Activated CD4-positive, alpha-beta T cell treated with anti-CD3 and anti-CD28 coated beads for 1 hour (primary cell): ENCODE measurements around the gene IKZF1.

ENCODE experiments used
- DNase-seq: peaks from one replicate; pipeline ENCODE4 v3.0.0-alpha.2; 2020

The IKZF1 gene

GRCh38 chr7:50284296-50284695, 20.2 kb upstream of the IKZF1 start:
- DNase-seq: no peak

DNA sequence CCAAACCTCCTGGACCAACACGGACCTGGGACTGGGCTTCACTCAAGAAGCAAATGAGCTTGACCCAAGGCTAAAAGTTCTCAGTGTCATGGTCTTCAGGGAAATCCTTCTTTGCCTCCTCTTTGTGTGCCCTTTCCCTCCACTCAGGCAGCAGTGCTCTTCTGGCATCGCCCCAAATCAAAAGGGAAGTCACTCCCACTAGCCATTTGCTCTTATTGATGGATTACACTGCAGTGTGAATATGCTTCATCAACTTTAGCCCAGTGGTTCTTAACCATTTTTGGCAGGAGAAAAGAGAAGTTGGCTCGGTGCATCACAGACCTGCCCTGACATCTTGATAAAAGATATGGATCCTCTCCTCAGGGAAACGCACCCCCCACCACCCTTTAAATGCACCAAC, 19.2 kb upstream of the IKZF1 start:
- no peak for DNase-seq

GRCh38 chr7:50287129-50287528, 17.4 kb upstream of the IKZF1 start:
- DNase-seq: no peak

DNA sequence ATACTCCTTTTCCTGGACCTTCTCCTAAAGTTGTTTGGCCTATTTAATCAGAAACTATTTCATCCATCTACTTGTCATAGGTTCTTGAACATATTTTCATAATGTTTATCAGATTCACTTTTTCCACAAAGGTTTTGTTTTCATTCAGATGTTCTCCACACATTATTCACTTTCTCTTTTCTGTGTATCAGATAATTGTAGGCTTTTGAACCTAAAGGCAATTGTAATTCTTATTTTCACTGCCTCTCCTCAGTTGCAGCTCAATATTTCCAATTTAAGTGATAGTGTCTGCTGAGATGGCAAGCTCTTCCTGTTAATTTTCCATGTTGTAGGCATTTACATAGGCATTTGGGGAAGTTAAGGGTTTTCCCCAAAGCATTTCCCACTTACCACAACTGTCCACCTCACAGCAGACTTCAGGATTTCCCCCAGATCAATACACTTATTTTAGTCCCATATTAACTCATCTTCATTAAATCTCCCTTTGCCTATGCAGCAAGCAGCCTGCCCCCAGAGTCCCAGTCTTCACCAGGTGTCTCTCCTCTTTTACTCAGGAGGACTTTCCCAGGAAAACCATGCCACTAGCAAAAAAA, 12.3 kb upstream of the IKZF1 start:
- DNase-seq: no peak

DNA sequence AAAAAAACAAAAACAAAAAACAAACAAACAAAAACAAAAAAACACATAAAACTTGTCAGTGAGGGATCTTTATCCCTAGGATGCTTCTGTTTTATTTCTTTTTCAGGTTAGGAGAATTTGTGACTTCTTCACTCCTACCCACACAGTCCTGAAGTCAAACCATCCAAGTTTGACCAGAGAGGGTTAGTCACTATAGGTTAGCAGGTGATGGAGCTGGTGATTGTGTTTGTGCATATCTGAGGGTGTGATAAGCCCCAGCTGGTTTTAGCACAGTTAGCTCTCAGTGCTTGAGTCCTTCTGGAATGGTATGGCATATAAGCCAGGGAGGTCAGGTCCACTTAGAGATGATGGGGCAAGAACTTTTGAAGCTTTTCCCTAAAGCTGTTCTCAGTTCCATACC, 11.8 kb upstream of the IKZF1 start:
- DNase-seq: no peak

- no peak for DNase-seq
Measured at GRCh38 chr7:50293509-50294179, 10.9 kb upstream of the IKZF1 start.

DNA sequence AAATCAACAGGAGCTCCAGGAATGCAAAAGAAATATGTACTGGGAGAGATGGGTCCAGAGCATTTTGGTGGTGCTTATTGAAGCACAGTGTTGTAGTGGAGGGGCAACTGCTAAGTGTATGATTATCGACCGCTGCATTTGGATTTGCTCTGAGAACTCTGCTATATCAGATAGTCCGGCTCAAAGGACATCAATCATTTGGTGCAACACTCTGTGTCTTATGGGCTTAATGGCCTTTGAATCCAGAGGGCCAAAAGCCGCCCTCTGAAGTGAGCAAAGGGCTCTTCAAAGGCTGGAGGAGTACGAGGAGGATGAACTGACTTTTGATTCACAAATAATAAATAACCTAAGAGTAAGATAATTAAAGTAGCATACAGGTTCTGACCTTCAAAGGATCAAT, 9.4 kb upstream of the IKZF1 start:
- no peak for DNase-seq

GRCh38 chr7:50296799-50297198, 7.7 kb upstream of the IKZF1 start:
- DNase-seq: no peak

DNA sequence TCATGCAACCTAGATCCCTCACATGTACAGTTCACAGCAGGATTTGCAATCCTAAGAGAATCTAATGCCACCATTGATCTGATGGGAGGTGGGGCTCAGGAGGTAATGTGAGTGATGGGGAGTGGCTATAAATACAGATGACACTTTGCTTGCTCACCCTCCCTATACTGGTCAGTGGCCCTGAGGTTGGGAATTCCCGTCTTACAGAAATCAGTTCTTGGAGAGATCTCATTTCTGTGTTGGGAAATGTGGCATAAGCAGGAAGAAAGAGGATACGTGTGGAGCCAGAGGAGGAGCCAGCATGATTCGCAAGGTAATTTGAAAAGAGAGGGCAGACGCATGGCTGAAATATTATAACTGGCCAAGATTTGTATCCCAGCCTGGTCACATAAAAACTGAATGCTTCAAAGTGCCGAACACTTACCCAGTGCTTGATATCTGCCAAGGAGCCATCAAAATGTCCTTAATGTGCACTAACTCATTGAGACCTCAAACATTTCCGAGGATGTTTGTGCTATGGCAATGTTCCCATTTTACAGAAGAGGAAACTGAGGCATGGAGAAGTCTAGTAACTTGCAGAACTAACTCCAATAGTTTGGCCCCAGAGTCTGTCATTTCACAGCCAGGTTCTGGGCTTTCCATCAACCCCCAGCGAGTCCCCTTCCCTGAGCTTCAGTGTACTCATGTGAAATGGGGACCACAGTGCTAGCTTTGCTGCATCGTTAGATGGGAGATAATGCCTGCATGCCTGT, 5.5 kb upstream of the IKZF1 start:
- DNase-seq: no peak

GRCh38 chr7:50300336-50300735, 4.2 kb upstream of the IKZF1 start:
- DNase-seq: no peak

DNA sequence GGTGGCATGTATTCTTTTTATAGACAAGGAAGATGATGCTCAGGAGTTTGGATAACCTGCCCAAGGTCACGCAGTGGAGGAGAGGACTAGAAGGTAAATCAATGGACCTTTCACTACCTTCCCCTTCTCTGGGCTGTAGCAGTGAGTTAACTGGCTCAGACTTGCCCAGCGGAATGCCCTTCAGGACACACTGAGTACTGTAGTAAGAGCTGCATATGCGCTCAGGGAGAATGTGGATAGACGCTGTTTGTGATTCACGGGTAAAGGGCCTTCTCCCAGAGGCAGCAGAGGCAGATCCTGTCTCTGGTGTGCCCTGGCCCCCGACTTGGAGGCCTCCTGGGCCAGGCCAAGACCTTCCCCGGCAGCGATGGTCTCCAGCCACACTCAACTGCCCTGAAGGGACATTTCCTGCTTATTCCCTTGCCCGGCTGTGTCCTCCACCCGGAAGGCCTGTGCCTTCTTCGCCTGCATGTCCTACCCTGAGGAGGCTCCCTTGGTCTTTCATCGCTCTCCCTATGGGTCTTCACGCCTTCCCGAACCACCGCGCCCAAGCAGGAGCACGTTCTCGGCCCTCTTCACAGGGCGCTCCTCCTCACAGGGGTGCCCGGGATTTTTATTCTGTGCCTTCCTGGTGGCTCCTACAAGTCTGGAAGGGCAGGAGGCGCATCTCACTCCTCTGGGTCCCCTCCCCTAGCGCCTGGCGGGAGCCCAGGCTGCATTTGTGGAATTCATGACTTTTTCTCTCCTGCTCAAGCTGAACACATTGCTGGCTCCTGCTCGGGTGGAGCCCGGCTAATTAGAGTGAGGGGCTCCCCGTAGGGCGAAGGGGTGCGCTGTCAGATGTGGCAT, 1.8 kb upstream of the IKZF1 start:
- no peak for DNase-seq

- DNase-seq: no peak
Measured at GRCh38 chr7:50303335-50304128, 984 bp upstream of the IKZF1 start.

GRCh38 chr7:50304911-50305582, 531 bp downstream of the IKZF1 start:
- DNase-seq: peak; percentile 44

DNA sequence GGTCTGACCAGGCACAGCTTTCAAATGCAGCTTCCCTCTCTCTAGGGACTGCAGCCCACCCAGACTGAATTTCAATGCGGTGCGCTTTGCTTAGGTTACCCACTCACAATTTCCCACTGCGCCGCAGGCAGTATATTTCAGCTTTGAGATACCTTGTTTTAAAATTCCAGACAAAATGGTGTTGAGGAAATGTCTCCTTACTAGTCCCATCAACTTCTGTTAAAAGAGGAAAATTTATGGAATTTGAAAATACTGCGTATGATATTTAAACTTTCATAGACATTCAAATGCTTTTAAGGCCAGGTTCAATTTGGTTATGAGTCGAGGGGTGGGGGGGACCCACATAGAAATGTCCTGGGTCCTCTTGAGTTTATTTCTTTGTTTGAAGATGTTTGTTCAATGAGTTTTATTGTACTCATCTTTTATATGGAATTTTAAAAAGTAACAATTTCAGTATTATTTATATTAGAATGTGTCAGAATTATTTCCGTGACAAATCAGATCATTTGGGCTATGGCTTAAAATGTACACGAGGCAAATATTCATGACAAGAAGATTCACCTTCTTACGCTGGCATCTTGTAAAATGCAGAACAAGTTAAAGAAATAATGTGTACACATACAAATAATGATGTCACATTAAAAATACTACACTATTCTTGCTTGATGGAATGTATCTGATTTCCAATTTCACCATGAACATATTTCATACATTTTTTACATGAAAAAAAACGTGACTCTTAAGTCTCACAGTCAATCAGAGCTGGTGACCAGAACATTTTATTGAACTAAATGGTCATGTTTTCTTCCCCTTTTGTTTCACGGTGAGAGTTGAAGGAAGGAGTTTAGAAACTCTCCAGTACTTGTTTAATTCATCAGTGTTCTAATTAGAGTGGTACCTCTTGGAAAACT, 1.3 kb downstream of the IKZF1 start:
- DNase-seq: no peak

DNA sequence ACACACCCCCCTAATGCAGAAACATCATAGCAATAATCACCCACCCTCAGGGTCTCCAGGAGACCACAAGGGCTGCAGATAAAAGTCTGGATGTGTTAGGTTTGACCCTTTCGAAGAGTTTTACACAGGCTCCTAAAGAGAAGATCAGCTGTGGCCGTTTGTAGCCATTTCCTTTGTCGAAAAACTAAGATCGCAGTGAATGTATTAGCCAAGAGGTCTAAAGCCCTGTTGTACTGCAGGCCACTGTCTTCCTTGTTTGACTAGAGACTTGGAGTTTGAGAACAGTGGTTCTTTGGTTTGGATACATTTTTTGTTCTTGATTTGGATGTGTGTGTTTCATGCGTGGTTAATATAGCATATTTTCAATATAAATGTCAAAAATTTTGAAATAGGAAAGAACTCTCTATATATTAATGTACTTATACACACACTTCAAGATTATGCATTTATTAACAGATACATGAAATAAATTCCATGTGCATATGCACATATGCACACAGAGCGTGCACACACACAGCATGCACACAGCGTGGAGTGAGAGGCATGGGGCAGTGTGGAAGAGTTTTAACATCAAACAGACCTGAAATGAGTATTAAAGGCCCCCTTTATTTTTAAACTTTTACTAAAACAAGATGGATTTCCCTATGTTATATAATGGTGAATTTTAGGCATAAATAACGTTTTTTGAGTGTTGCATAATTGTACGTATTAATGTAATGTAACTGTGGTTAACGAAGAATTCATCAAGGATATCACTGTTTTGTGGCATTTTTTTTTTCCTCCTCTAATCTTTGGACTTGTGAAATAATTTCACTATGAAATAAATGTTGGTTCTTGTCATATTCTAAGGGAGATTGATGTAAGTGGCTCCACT, 2.2 kb downstream of the IKZF1 start:
- DNase-seq: no peak

DNA sequence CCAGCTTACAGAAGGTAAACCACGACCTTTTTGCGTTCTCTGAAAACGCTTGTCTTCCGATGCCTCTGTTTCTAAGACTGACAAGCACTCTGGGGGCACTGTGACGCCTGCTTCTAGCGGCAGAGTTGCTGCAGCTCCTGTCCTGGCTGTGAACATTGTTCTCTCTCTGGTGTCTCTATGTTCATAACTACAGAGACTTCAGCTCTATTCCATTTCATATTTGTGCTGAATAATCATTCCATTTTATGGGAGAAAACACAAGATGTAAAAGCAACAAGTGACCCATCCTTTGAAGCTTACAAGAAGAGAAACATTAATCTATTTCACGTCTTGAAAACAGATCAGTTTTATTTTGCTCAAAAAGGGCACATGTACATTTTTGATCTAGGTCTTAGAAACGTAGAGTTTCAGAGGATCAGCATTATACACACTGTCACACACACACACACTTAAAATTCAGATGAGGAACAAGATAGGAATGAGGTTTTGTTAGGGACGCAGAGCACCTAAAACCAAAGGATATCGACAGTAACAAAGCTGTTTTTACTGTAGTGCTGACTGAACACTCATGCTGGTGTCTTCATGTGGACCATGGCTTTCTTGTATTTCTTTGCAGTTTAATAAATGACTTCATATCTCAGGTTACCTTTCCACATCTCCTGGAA, 3.0 kb downstream of the IKZF1 start:
- DNase-seq: peak; percentile 60

GRCh38 chr7:50308203-50308531, 3.7 kb downstream of the IKZF1 start:
- no peak for DNase-seq

GRCh38 chr7:50308532-50309385, 4.2 kb downstream of the IKZF1 start:
- DNase-seq: no peak
